ENCODE measurements around the gene AQR.
"Not testable (repeated sequence)": the region's sequence is repeated elsewhere in the genome, so short reads cannot be mapped to it uniquely, and the experiment has no call there.

Gene AQR

DNA sequence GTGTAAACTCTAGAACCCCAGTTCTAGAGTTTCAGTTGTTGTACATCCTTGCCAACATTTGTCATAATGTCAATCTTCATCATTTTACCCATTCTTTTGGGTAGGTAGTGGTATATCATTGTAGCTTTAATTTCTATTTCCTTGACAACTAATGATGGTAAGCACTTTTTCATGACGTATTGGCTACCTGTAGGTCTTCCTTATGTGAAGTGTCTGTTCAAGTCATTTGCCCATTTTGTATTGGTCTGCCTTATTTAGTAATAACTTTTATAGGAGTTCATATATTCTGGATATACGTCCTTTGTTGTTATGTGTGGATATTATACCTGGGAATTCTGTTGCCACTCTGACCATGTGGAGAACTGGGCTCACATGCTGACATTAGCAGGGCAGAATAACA is 100.4 kb downstream of the AQR start:
- DNase-seq = no peak

DNA sequence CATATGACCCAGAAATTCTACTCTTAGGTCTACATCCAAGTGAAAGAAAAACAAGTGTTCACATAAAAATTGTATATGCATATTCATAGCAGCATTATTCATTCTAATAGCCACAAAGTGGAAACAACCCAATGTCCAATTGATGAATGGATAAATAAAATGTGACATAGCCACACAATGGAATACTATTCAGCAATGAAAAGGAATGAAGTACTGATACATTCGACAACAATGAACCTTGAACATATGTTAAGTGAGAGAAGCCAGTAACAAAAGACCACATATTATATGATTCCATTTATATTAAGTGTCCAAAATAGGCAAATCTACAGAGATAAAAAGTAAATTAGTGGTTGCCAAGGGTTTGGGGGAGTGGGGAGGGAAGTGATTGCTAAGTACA is 104.0 kb downstream of the AQR start:
- no peak for DNase-seq

DNA sequence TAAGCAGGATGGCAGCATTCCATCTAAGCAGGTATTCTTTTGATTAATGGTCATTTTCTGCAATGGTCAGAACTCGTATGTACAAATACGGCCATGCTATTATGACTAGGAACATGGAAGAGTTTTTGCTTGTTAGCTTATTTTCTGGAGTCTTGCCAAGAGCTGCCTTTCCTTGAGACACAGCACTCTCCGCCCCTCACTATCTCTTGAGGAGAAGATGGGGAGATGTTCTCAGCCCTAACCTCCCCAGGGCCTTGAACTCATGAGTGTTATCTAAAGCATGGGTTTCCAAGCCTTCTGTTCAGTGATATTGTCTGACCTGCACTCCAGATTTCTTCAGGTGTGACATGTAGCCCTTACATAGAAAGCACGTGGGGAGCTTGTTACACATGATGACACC is 108.3 kb downstream of the AQR start:
- no peak for DNase-seq

DNA sequence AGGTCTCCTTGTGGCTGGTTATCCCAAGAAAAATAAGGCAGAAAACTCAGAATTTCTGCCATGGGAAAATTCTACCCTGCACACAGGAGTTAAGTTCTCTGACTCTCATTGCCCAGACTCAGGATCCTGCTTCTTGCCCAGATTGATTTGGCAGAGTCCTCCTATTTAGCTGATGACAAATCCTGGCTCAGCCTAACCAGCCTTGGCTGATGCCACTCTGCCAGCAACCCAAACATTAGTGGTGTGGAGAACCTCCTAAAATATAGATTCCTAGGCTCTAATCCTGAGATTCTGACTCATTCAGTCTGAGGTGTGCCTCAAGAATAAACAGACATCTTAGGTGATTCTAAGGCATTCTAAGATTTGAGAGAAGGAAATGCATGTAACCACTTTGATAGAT is 113.6 kb downstream of the AQR start:
- DNase-seq = no peak

DNA sequence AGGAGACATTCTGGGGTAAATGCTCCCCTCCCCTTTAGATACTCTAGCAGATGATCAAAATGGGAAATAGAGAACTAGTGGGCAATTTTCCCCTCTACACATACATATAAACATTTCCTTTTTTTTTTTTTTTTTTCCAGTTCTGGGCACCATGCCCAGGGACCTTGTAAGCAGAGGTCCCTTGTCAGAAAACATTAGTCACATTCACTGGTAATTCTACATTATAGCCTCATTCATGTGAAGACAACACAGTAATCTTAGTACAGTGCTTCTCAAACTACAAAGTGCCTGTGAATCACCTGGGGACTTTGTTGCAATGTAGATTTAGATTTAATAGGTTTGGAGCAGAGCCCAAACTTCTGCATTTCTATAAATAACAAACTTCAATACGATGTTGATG is 114.1 kb downstream of the AQR start:
- no peak for DNase-seq

DNA sequence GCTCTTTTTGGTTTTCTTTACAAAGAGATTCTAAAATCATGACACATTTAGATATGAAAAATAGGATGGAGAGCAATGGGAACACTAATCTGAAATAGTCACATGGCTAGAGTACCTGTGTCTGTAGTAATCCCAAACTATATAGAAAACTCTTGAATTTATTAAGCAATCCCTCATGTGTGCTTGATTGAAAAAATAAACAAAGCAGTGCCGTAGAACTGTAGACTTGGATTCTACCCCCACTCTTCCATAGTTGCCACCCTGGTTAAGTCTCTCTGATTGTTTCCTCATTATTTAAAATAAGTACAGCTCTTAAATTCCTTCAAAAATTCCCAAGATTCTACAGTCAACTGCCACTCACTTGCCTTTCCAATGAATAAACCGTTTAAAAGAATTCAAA is 115.3 kb downstream of the AQR start:
- no peak for DNase-seq

DNA sequence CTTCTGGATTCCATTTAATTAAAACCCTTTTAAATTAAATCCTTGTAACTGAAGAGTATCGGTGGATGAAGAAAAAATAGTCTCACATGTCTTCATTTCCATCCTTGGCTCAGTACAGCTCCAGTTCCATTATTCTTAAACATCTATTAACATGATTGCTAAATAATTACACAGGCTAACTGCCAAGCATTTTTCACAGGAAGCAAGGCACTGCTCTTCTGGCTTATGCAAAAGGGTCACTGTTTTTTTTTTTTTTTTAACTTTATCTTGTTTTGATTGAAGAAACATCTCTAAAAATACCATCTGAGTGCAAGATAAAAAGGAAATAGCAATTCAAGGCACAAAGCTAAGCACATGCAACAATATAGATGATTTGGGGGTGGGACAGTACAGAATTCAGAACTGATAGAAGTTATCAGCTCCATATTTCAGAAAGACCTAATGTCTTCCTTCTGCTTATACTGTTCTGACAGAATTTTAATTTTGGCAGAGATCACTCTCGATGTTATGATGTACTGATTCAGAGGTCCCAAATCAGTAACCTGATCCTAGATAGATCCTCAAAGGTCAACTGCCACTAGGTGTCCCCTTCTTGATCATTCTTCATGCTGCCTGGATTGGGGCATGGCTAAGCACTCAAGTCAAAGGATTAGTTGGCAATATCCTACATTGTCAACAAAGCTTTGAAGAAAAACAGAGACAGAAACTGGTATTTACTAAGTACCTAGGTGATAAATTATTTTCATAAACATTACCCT is 116.4 kb downstream of the AQR start:
- DNase-seq = no peak

DNA sequence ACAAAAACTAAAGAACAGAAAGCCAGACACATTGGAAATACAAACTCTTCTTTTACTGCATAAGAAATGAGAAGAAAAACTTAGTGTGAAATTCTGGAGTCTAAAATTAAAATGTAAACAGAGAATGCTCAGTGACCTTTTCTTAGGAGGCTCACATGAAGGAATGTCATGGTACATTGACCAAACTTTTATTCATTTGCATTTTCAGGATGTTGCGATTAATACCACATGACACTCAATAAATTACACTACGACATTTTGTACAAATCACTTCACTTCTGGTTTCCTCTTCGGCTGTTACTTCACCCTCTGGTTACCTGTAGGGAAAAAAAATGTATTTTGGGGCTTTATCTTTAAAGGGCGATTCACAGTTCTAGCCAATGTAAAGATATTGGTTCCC is 117.8 kb downstream of the AQR start:
- DNase-seq = no peak

DNA sequence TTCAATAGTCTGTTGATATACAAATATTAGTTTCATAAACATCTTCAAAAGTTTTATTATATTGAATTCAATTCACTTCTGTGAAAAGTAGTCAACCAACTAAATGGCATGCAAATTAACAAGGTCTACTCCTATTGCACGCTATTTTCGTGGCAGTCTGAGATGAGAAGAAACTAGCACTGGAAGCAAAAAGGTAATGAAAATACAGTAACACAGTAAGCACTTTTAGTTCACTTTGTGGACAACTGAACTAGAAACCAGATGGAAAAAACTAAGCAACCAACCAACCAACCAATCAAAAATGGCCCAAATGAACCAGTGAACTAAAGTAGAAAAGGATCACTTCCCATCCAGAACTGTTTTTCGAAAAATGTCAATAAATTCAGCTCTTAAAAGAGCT is 118.5 kb downstream of the AQR start:
- DNase-seq = no peak

DNA sequence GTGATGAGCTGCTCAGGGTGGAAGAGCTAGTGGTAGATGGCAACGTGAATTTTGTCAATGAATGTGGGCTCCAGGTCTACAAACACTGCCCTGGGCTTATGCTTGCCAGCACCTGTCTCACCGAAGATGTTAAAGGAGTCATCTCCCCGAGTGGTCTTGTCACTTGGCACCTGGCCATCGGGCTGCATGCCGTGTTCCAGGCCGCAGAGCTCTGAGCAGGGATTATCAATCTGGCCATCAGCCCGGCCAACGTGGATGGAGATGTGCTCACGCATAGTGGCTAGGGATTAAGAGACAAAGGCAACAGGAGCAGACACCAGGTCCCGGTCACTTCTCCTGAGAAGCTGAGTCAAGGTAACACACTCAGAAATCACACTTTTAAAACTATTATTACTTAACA is 119.4 kb downstream of the AQR start:
- DNase-seq = no peak

DNA sequence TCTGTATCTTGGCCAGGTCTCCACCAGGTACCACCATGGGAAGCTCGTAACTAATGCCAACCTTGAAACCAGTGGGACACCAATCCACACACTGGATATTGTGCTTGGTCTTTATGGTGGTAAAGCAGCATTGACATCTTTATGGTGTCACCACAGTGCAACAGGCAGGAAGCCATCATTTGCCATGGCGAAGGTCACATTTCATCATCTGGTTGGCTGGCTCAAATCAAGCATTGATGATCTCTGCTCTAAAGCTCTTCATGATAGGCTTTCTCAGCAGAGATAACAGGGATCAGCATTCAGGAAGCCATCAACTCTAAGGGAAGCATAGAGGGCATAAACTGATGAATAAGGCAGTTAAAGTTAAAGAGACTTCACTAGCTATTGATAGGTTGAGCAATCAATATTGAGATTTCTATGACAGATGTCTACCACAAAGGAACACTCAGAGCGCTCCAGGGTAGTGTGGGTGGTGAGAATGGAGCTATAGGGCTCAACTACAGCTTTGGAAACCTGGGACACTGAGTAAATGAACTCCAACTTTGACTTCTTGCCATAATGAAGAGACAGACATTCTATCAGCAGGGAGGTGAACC is 120.1 kb downstream of the AQR start:
- no peak for DNase-seq

DNA sequence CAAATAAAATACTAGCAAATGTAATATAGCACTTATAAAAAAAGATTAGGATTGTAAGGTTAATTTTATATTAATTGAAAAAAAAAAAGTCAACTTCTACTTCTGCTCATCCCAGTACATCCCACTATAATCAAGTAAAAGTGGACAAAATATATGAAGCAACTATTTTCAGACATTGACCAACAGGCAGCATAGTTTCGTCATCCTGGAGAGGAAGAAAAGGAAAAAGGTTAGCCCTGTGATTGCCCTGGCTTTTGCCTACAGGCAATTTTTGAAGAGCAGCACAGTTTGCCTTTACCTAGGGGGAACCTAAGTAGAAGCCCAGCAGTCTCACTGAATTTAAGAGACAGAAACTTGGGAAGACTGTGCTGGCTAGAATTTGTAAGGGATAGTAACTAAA is 121.9 kb downstream of the AQR start:
- no peak for DNase-seq

DNA sequence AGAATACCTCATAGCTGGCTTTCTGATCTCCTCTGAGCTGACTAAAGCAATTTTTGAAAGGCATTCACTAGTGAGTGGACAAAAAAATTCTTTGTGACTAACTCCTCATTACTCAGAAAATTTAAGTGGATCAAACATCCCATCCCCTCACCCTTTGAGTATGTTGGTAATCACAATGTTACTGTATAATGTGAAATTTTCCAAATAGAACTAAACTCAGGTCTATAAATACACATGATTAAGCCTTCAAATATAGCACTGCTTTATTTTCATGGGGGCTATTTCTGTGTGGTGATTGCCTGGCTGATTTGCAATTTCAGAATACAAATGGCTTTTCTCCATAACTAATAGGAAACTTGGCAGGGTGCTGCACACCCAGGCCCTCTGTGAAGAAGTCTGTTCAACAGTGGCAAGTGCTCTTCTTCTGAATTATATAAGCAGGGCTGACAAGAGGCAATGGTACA is 128.2 kb downstream of the AQR start:
- DNase-seq = no peak

DNA sequence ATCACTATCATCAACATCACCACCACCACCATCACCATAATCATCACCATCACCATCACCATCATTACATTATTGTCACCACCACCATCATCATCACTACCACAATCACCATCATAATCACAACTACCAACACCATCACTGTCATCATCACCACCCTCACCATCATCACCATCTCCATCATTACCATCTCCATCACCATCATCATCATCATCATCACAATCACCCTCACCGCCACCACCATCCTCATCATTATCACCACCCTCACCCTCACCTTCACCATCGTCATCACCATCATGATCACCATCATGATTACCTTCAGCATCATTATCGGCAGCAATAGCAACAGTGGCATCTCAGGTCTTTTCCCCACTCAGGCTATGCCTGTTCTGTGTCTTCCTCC is 131.3 kb downstream of the AQR start:
- no peak for DNase-seq

DNA sequence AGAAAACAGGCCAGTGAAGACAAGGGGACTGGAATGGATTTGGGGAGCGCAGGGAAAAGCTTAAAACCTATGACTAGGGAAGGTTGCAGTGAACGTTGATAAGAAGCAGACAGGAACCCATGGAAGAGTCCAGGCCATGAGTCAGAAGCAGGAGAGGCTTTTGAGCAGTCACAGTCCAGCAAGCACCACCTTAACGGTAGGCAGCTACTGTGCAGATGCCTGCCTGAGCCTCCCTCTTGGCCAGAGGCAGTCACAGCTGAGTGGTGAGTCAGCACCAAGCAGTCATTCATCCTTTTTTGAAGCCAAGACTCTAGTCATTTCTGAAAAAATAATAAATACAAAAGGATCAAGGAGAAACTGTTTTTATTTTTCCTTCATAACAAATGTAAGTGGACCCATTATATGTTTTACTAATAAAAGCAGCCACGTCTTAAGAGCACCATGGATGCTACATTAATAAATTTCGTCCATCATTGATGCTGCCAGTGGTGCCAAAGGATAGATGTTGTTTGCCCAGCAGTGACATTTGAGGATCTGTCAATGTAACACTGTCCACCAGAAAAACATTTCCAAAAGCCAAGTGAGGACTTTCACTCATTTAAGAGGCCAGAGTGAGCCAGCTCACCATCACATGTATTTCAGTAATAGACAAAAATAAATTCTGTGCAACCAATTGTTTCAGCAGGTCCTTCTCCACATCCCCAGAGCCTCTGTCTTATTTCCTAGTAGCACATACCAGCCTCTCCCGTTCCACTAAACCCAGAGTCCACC is 132.1 kb downstream of the AQR start:
- DNase-seq = no peak

DNA sequence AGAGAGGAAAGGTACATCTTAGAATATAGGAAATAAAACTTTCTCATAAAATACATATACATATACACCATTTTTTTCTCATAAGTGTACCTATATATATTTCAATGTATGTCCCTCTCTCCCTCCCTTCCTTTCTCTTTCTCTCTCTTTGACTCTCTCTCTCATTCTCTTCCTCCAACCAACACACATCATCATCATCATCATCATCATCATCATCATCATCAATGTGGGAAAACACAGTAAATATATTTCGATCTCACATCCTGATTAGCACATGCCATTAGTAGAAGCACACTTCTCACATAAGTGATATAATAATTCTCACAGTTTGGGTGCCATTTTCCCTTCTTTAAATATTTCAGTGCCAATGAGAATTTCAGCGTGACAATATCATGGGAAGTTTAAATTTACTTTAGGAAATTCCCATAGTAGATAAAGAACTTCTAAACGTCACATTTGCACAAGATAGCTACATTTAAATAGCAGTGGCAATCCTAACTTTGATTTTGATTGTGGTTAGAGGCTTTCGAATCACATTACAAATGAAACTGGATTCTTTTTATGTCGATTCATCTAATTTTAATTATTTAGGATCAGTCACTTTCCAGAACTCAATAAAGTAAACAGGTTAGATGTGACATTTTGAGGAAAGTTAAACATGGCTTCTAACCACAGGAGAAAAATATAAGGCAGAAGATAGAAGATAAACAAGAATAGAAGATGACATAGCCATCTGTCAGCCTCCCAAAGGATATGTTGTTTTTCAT is 141.2 kb downstream of the AQR start:
- no peak for DNase-seq

DNA sequence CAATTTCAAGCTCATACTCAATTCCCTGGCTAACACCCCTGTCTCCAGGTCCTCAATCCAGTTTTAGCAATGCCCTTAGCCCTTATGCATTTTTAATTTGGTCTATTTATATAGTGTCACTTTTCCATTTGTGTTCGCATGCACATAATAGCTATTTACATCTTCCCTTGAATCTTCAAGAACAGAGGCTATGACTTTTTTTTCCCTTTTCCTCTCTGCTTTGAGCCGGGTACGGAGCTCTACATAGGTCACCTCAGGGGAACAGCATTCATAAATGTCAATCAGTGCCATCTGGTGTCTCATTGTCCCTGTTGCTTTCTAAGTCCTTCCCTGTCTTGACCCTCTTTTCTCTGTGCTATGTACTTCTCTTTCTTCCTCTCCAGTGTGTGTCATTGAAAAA is 147.7 kb downstream of the AQR start:
- no peak for DNase-seq

DNA sequence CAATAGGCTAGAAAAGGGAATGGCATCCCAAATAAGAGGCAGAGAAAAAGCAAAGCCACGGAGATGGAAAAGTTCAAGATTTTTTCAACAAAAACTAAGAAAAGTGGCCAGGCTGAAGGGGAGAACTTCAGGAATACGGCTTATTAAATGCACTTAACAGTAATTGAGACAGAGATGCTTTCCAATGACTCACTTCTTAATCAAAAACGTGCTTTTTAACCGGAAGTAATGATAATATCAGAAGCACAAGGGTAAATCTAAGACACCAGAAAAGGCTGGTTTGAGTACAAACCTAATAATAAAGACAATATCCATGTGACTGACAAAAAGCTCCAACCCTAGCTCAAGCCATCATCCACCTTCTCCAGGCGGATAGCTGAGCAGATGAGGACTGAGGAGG is 149.4 kb downstream of the AQR start:
- no peak for DNase-seq

DNA sequence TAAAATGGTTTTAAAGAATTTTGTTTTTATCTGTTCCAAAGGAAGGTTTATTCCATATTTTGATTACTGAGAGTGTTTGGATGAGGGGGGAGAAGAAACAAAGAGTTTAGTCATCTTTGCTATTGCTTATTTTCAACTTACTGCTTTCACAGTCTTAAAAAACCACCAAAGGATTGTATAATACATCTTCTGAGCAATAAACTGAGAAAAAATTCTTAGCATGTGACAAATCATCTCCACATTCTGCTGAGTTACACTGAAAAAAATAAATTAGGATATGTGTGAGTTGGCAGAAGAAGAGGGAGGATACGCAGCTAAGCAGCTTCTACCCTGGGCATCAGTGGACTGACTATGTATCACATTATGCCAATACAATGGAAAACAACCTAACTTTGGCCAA is 151.0 kb downstream of the AQR start:
- DNase-seq = no peak

DNA sequence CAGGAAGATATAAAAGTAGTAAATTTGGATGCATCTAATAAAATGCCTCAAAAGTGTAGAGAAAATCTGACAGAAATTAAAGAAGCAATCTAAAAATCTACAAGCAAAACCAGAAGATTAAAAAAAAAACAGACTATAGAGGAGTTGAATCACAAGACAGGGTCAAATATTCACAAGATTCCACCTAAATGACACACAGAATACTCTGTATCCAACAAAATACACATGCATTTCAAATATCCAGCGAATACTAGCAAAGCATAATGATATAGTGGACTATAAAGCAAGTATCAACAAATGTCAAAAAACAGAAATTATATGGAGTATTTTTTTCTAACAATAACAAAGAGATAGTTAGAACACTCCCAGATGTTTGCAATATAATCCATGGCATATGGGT is 153.7 kb downstream of the AQR start:
- DNase-seq = no peak

DNA sequence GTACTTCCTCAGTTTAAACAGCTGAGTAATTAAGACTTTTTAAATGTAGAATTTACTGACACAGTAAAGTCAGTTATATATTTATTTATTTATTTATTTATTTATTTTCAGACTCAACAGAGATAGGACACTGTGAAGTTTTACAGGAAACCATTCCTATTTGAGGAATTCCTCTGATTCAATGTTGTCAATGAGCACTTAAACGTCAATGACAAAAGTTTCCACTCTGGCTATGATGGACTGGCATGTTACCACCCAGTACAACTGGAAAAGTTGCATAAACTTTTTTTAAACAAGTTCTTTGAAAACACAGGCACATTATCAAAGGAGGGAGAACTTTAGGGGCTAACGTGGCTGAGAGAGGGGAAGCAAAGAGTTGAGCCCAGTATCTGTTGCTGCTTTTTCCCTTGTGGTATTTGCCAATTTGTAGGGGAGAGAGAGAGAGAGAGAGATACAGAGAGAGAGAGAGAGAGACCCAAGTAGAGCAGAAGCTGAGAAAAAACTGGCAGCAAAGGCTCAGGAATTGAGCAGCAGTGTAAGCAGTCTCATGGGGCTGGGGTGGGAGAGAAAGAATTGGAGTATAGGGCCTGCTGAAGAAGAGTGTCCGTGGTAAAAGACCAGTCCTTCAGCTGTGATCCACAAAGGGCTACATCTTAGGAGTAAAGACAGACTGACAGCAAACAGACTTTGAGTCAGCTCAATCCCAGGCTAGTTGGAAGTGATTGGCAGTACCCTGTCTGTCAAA is 155.9 kb downstream of the AQR start:
- DNase-seq = no peak

DNA sequence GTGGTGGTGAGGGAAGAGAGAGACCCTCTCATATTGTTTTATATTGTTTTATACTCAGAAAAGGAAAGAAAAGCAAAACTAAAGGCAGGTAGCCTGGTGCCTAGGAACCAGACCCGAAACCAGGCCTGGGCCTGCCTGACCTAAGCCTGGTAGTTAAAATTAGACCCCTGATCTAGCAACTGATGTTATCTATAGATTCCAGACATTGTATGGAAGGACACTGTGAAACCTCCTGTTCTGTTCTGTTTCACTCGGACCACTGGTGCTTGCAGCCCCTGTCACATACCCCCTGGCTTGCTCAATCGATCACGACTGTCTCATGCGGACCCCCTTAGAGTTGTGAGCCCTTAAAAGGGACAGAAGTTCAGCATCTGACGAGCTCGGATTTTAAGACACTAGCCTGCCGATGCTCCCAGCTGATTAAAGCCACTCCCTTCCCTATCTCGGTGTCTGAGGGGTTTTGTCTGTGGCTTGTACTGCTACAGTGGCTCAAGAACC is 156.6 kb downstream of the AQR start:
- DNase-seq = not testable (repeated sequence)

DNA sequence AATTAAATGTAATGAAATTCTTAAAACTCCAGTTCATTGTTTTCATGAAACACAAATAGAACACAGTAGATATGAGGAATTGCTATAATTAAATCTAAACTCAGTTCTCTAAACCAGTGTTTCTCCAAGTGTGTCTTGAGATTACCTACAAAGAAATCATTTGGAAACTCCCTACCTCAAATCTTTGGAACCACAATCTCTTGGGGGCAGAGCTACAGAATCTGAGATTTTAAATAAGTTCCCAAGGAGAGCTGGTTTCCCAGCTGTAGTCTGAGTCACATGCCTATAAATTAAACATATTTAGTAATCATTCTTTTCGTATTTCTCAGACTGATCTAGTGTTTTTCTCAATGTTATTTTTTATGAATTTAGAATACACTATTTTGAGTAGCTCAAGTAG is 157.2 kb downstream of the AQR start:
- DNase-seq = no peak
